ENCODE measurements around the gene CCDC120.

Gene CCDC120

DNA sequence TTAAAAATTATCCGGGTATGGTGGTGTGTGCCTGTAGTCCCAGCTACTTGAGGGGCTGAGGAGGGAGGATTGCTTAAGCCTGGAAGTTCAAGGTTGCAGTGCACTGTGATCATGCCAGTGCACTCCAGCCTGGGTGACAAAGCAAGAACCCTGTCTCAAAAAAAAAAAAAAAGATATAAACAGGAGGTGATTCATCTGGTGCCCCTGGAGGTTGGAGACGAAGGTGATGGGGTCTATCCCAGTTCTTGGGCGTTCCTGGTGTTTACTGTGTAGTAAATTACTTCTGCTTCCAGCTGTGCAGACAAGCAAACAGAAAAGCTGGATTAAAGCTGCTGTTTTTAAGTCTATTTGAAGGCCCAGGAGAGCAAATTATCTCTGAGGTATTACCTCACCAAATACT lies 44.8 kb downstream of the CCDC120 start:
- DNase-seq: no peak

DNA sequence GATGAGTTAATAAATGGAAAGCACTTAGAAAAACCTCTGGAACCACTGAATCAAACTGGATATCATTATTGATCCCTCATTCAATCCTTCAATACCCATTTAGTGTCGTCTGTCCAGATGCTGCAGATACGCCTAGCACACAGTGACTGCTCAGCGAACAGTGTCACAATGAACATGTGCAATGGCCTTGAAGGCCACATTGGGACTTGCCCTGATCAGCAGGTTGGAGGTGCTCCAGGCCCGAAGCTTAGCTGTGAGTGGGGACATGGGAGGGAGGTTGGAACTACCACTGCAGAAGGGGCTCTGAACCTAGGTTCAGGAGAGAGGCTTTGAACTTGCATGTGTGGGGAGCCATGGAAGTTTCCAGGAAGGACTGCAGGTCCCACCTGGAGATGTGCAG lies 47.5 kb downstream of the CCDC120 start:
- no peak for DNase-seq

DNA sequence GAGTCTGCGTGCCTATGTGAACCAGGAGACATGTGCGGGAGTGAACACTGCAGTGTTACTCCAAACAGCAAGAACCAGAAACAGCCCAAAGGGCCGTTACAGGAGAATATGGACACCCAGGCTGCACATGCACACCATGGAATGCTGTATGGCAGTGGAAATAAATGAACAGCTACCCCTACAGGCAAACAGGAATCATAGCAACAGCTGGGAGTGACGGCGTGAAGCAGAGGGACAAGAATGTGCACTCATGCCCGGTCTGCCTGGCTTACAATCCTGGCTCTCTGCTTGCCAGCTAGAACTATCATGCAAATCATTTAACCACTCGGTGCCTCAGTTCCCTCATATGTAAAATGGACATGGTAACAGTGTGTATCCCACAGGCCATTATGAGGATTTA lies 48.1 kb downstream of the CCDC120 start:
- DNase-seq: no peak

DNA sequence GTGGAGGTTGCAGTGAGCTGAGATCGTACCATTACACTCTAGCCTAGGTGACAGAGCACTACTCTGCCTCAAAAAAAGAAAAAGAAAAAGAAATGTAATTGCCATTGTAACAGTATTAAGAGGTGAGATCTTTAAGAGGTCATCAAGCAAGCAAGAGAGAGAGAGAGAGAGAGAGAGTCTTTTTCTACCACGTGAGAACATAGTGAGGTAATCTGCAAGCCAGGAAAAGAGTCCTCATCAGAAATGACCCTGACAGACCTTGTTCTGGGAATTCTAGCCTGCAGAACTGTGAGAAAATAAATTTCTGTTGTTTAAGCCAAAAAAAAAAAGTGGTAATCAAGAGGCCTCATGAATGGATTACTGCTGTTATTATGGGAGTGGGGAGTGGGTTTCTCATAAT lies 49.8 kb downstream of the CCDC120 start:
- DNase-seq: no peak

DNA sequence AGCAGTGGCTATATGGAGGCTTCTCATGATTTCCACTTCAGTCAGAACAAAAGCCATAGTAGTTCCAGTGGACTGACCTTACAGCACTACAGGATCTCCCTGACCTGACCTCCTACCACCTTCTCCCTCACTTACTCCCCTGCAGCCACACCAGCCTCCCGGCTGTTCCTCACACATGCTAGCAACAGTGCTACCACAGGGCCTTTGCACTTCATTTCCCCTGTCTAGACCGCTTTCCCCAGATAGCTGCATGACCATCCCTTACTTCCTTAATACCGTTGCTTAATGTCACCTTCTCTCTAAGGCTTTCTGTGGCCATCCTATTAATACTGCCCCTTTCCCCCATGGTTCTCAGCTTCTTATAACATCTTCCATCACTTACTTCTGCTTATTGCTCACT lies 51.6 kb downstream of the CCDC120 start:
- no peak for DNase-seq

GRCh38 chrX:49111791-49112190 lies 53.0 kb downstream of the CCDC120 start:
- DNase-seq: no peak

- no peak for DNase-seq
Measured at GRCh38 chrX:49116076-49116475, 57.3 kb downstream of the CCDC120 start.

- no peak for DNase-seq
Measured at GRCh38 chrX:49116716-49117115, 57.9 kb downstream of the CCDC120 start.

GRCh38 chrX:49117581-49117980 lies 58.8 kb downstream of the CCDC120 start:
- no peak for DNase-seq
